Endothelial cell of umbilical vein (primary cell): Measurements from ENCODE around the gene GLI3. TPM values are rescaled to one million over a fixed set of nuclear protein-coding genes. Genes with fewer than 3 reads are reported as not detected.

Experiments used
- BruUV-seq: library from RNA; stranded (reverse); fragments of 400-500 nt; replicated peaks from 2 replicates; lab custom pipeline; 2021; lab: Mats Ljungman, UMichigan
- CTCF ChIA-PET: fragments of 300-600, 350-600 bp; sonication (Branson Sonifier 250); formaldehyde crosslinking; loops from one replicate; lab custom pipeline; 2021; ENCODE audit warnings: antibody characterized with exemption, inconsistent platforms; lab: Charles Lee
- POLR2A ChIA-PET: fragments of 300-600, 350-600 bp; sonication (Branson Sonifier 250); formaldehyde crosslinking; loops from one replicate; lab custom pipeline; 2021; ENCODE audit warnings: antibody characterized with exemption, inconsistent platforms; lab: Charles Lee
- DNase-seq: peaks from one replicate; pipeline ENCODE4 v3.0.0-alpha.2; 2011; ENCODE audit warnings: low read depth, low spot score
- FAIRE-seq: peaks from 2 replicates; lab custom pipeline; 2011; peaks lifted over from hg19 to GRCh38; lab: Jason Lieb, UNC
- H2AFZ ChIP-seq: 2 replicates; pipeline ENCODE4 v1.6.0; 2012; ENCODE audit warnings: low read depth, low read length, control low read depth, inconsistent platforms
- H3K27ac ChIP-seq: 2 replicates; pipeline ENCODE4 v1.5.1; 2011; ENCODE audit warnings: low read depth, mild to moderate bottlenecking, control low read depth, low read length, moderate library complexity; ENCODE audit not compliant: insufficient read depth
- H3K27me3 ChIP-seq, 2 experiments: 2 replicates each; pipeline versions ENCODE4 v1.6.0 to v1.6.1; 2011; ENCODE audit warnings: low read length in 2 of 2, mixed read lengths in 1 of 2; ENCODE audit not compliant: control insufficient read depth in 2 of 2, insufficient read depth in 2 of 2
- H3K36me3 ChIP-seq, 2 experiments: 2 replicates in 1 of 2; 3 replicates in 1 of 2; pipeline ENCODE4 v1.5.1; 2011; ENCODE audit warnings: low read length in 2 of 2, mild to moderate bottlenecking in 1 of 2, moderate library complexity in 1 of 2; ENCODE audit not compliant: control insufficient read depth in 2 of 2, insufficient read depth in 2 of 2; ENCODE audit errors: extremely low read depth in 1 of 2
- H3K4me1 ChIP-seq: 3 replicates; pipeline ENCODE4 v1.5.1; 2011; ENCODE audit warnings: mild to moderate bottlenecking, low read length; ENCODE audit not compliant: control insufficient read depth, insufficient read depth; ENCODE audit errors: extremely low read depth
- H3K4me2 ChIP-seq: 2 replicates; pipeline ENCODE4 v1.6.1; 2011; ENCODE audit warnings: low read length, control low read depth, mixed read lengths; ENCODE audit not compliant: insufficient read depth
- H3K4me3 ChIP-seq, 3 experiments: fragments of 200-600 bp in 1 of 3; sonication (generic), shearing (Covaris generic) in 1 of 3; replicated peaks in 1 of 3; 2 replicates each; pipeline ENCODE4 v1.5.1; 2011 to 2016; ENCODE audit warnings: control low read depth in 3 of 3, low read length in 3 of 3, mild to moderate bottlenecking in 2 of 3, inconsistent platforms in 1 of 3, low read depth in 1 of 3, moderate library complexity in 1 of 3; ENCODE audit not compliant: insufficient read depth in 1 of 3
- H3K79me2 ChIP-seq: 2 replicates; pipeline ENCODE4 v1.6.0; 2012; ENCODE audit warnings: low read length, inconsistent platforms; ENCODE audit not compliant: control insufficient read depth, insufficient read depth
- H3K9ac ChIP-seq: replicated peaks from 2 replicates; pipeline ENCODE3; 2011; ENCODE audit warnings: low read length, control low read depth; ENCODE audit not compliant: insufficient read depth; ENCODE audit errors: extremely low read depth
- H3K9me1 ChIP-seq: replicated peaks from 3 replicates; pipeline ENCODE4 v1.6.0; 2011; ENCODE audit warnings: mild to moderate bottlenecking, low read length; ENCODE audit not compliant: control insufficient read depth, insufficient read depth; ENCODE audit errors: extremely low read depth
- H3K9me3 ChIP-seq: replicated peaks from 2 replicates; pipeline ENCODE4 v1.5.1; 2012; ENCODE audit warnings: low read length, inconsistent platforms; ENCODE audit not compliant: control insufficient read depth, insufficient read depth
- H4K20me1 ChIP-seq: replicated peaks from 2 replicates; pipeline ENCODE3; 2011; ENCODE audit warnings: mild to moderate bottlenecking, low read length; ENCODE audit not compliant: control insufficient read depth, insufficient read depth; ENCODE audit errors: extremely low read depth
- CTCF ChIP-seq, 2 donors: IDR thresholded peaks; 1 replicate in 1 of 2; 2 replicates in 1 of 2; pipeline ENCODE4 v1.5.1; 2011; ENCODE audit warnings: low read length in 2 of 2, mild to moderate bottlenecking in 2 of 2, moderate library complexity in 2 of 2, control low read depth in 1 of 2, inconsistent platforms in 1 of 2, low read depth in 1 of 2; ENCODE audit not compliant: insufficient read depth in 1 of 2; ENCODE audit errors: extremely low read depth in 1 of 2
- EZH2 ChIP-seq: IDR thresholded peaks from 2 replicates; pipeline ENCODE4 v1.6.1; 2012; ENCODE audit warnings: borderline replicate concordance, low read depth, mild to moderate bottlenecking, moderate library complexity, low read length, inconsistent platforms; ENCODE audit not compliant: severe bottlenecking
- FOS ChIP-seq: IDR thresholded peaks from 2 replicates; pipeline ENCODE4 v1.6.1; 2011; ENCODE audit warnings: mild to moderate bottlenecking, low read length, moderate library complexity, borderline replicate concordance; ENCODE audit not compliant: insufficient read depth
- GATA2 ChIP-seq: IDR thresholded peaks from 2 replicates; pipeline ENCODE4 v1.7.0; 2011; ENCODE audit warnings: low read depth, mild to moderate bottlenecking, moderate library complexity, mixed read lengths, low read length; ENCODE audit not compliant: insufficient read length, insufficient read depth
- JUN ChIP-seq: IDR thresholded peaks from 2 replicates; pipeline ENCODE4 v1.6.1; 2011; ENCODE audit warnings: borderline replicate concordance, low read depth; ENCODE audit not compliant: insufficient read length, insufficient read depth
- MAX ChIP-seq: IDR thresholded peaks from 2 replicates; pipeline ENCODE4 v1.6.1; 2011; ENCODE audit not compliant: insufficient read depth, insufficient read length
- MYC ChIP-seq: IDR thresholded peaks from one replicate; pipeline ENCODE4 v1.6.1; 2011; ENCODE audit warnings: mild to moderate bottlenecking, low read depth, low read length
- POLR2A ChIP-seq: IDR thresholded peaks from 2 replicates; pipeline ENCODE4 v1.6.1; 2012; ENCODE audit warnings: low read depth, mild to moderate bottlenecking, control low read depth, low read length
- POLR2AphosphoS5 ChIP-seq: IDR thresholded peaks from 2 replicates; pipeline ENCODE4 v1.6.1; 2012; ENCODE audit warnings: low read depth, mild to moderate bottlenecking, control low read depth, low read length, moderate library complexity; ENCODE audit not compliant: insufficient read depth
- dilution Hi-C: fragments of 300-500 bp; cut with MboI; formaldehyde crosslinking; loops from one replicate; pipeline ENCODE4 v1.15.0; 2019; ENCODE audit warnings: low sequenced_read_pairs; ENCODE audit not compliant: extremely low pct_ligation_motif_present
- intact Hi-C: fragments of 100-400 bp; cut with micrococcal nuclease; formaldehyde crosslinking; loops from one replicate; pipeline ENCODE4 v1.10.0; 2022
- polyA plus RNA-seq, 4 experiments: library from polyadenylated mRNA; depleted of rRNA in 3 of 4; stranded (reverse) in 3 of 4; unstranded in 1 of 4; fragments of >200 nt; gene quantifications; 2 replicates each; pipeline versions ENCODE4 v1.2.1 to v1.2.3, GENCODE V29; 2011 to 2012; ENCODE audit warnings: missing spikeins in 1 of 4
- total RNA-seq: library from RNA; stranded (reverse); gene quantifications from 2 replicates; pipeline ENCODE4 v1.2.3, GENCODE V29; 2021

Gene GLI3
- total and polyA plus RNA-seq, 2 donors (not counting 3 experiments of a cell fraction or from before 2014, with no cell fraction given), result 6.0 to 24.9 TPM

- no peak overlapping the region for H3K4me3 ChIP-seq
- H3K36me3 ChIP-seq, result no peaks in the 10 kb centered on the region
- H3K79me2 ChIP-seq, result no peaks in the 10 kb centered on the region
- H3K9me1 ChIP-seq, result no peaks in the 10 kb centered on the region
- no peak overlapping the region for H2AFZ ChIP-seq
- H3K9ac ChIP-seq, result no peak overlapping the region
- BruUV-seq, result no TSS peak
- ChIA-PET CTCF (interaction anchor here (1.1 to 1.5 kb wide), 3 partner anchors 8 to 252 kb away, joined by 3 to 4 read pairs (median 4); no protein-coding TSS in a partner anchor), POLR2A (no interaction called here)
- H3K27ac ChIP-seq, result no peak overlapping the region
- peak overlapping the region; percentile 35 for H3K4me2 ChIP-seq
- no peaks in the 10 kb centered on the region for H3K9me3 ChIP-seq
- dilution Hi-C loops, result no loop called here
- intact Hi-C loops, result no loop called here
- H3K27me3 ChIP-seq, result no peaks in the 10 kb centered on the region
- FAIRE-seq (no peak), DNase-seq (no peak)
- peaks cover 18% of the 10 kb centered on the region for H3K4me1 ChIP-seq
- no peaks in the 10 kb centered on the region for H4K20me1 ChIP-seq
- TF ChIP-seq EZH2, result no peak
- TF ChIP-seq JUN, result no peak
- TF ChIP-seq MYC, result no peak
- TF ChIP-seq MAX, result no peak
- no peak for TF ChIP-seq POLR2AphosphoS5
- no peak for TF ChIP-seq POLR2A
- TF ChIP-seq FOS, result no peak
- TF ChIP-seq GATA2, result no peak
- TF ChIP-seq CTCF (IDR thresholded peaks at IDR 0.05; ENCODE audit: extremely low read depth in 1 of 2, insufficient read depth in 1 of 2, low read depth in 1 of 2, low read length in 2 of 2), result no peak
Measured at GRCh38 chr7:42193471-42194129, 43.4 kb downstream of the GLI3 start.
